Stomach (tissue), 9 donors: ENCODE results near the gene MRPS14. TPM values are rescaled to one million over a fixed set of nuclear protein-coding genes. Genes with fewer than 3 reads are reported as not detected.

Source experiments
- DNase-seq, 2 donors: peaks; one replicate each; pipeline versions ENCODE4 v3.0.0 to v3.0.0-alpha.2; 2013 to 2019
- H3K27ac ChIP-seq, 5 donors: fragments of 200-600 bp in 4 of 5; sonication (generic) in 4 of 5; one replicate each; pipeline ENCODE4 v1.5.1; 2013 to 2019; ENCODE audit warnings: mild to moderate bottlenecking in 1 of 5, moderate library complexity in 1 of 5
- H3K27me3 ChIP-seq, 3 donors: fragments of 200-600 bp; sonication (generic); one replicate each; pipeline ENCODE4 v1.5.1; 2017 to 2019; ENCODE audit warnings: mixed run types in 1 of 3
- H3K36me3 ChIP-seq, 4 donors: fragments of 200-600 bp; sonication (generic); 1 replicate in 3 of 4; 2 replicates in 1 of 4; pipeline ENCODE4 v1.5.1; 2016 to 2019
- H3K4me1 ChIP-seq, 4 donors: fragments of 200-600 bp; sonication (generic); one replicate each; pipeline ENCODE4 v1.5.1; 2016 to 2019
- H3K4me3 ChIP-seq, 4 donors: fragments of 200-600 bp; sonication (generic) in 3 of 4; one replicate each; pipeline ENCODE4 v1.5.1; 2016 to 2019; ENCODE audit warnings: mild to moderate bottlenecking in 1 of 4
- H3K9me3 ChIP-seq, 4 donors: fragments of 200-600 bp; sonication (generic); one replicate each; pipeline ENCODE4 v1.5.1; 2016 to 2019
- CTCF ChIP-seq, 7 experiments: fragments of 450-650 bp in 4 of 7; fragments of 200-600 bp in 3 of 7; sonication (generic) in 3 of 7; IDR thresholded peaks; one replicate each; pipeline ENCODE4 v1.5.1; 2016 to 2019; ENCODE audit warnings: antibody characterized with exemption in 7 of 7, control low read depth in 2 of 7, mild to moderate bottlenecking in 1 of 7
- EP300 ChIP-seq: sonication (generic); formaldehyde crosslinking; IDR thresholded peaks from one replicate; pipeline ENCODE4 v1.6.1; 2017; ENCODE audit warnings: antibody characterized with exemption
- POLR2A ChIP-seq, 4 donors: fragments of 450-650 bp; IDR thresholded peaks; one replicate each; pipeline ENCODE4 v1.6.1; 2016; ENCODE audit warnings: antibody characterized with exemption in 4 of 4, control low read depth in 2 of 4, mild to moderate bottlenecking in 1 of 4, moderate library complexity in 1 of 4
- POLR2AphosphoS5 ChIP-seq, 3 donors: sonication (generic); formaldehyde crosslinking; IDR thresholded peaks; one replicate each; pipeline ENCODE4 v1.6.1; 2016; ENCODE audit warnings: antibody characterized with exemption in 3 of 3
- WGBS, 5 donors: extraction: QIAGEN DNeasy Blood & Tissue Kit in 3 of 5; methylation state at CpG; one replicate each; pipeline versions ENCODE4 v1.1.5 to v1.1.7; 2013 to 2018; 5-methylcytosine and 5-hydroxymethylcytosine counted together
- intact Hi-C: fragments of 100-400 bp; cut with DNase I; formaldehyde crosslinking; loops from one replicate; pipeline ENCODE4 v1.15.1; 2023; ENCODE audit warnings: low total_unique reads
- polyA plus RNA-seq, 3 donors: library from polyadenylated mRNA; stranded (reverse); fragments of 200-250 nt; gene quantifications; one replicate each; pipeline ENCODE4 v1.2.3, GENCODE V29; 2013
- small RNA-seq, 4 donors: library from RNA; depleted of rRNA; stranded (forward); fragments of <200 nt; gene quantifications; one replicate each; pipeline ENCODE3, GENCODE V24; 2016
- total RNA-seq, 5 donors: library from RNA; depleted of rRNA; stranded (reverse); fragments of >200 nt; gene quantifications; one replicate each; pipeline versions ENCODE4 v1.1.0 to v1.2.3, GENCODE V29; 2014 to 2016
- donor health status: healthy with polysubstance abuse.
- donor health status: Bipolar disorder and iron deficiency.
- donor health status: healthy.

Gene MRPS14
- total and polyA plus RNA-seq, 8 donors, result 7.0 to 45.9 (median 22.3) TPM

GRCh38 chr1:174964261-174964971 is 58.8 kb downstream of the MRPS14 start:
- H3K9me3 ChIP-seq, result no peaks in the 10 kb centered on the region
- peak overlapping the region in 1 of 4 donors; percentile 5 for H3K4me3 ChIP-seq

GRCh38 chr1:174963529-174964125 is 59.6 kb downstream of the MRPS14 start:
- intact Hi-C loops, result no loop called here
- DNase-seq, result no peak
- H3K4me1 ChIP-seq, result peaks cover 36 to 59% (median 52%) of the 10 kb centered on the region in 4 donors
- peak overlapping the region in 4 of 5 donors; percentile 70 to 81 (median 78) for H3K27ac ChIP-seq
- H3K4me3 ChIP-seq, result no peak overlapping the region
- WGBS, 5 donors, result 44 to 63% (median 57%) methylated on average over 2 of the region's 2 CpGs
- H3K9me3 ChIP-seq, result no peaks in the 10 kb centered on the region
- TF ChIP-seq CTCF (IDR thresholded peaks at IDR 0.05) (no peak), EP300 (no peak), POLR2AphosphoS5 (IDR thresholded peaks at IDR 0.05) (no peak), POLR2A (IDR thresholded peaks at IDR 0.05) (no peak)
- H3K36me3 ChIP-seq, result peaks cover 0 to 9% (median 0%) of the 10 kb centered on the region in 4 donors
- no peaks in the 10 kb centered on the region for H3K27me3 ChIP-seq

More at GRCh38 chr1:174964261-174964971, 58.8 kb downstream of the MRPS14 start:
- intact Hi-C loops, result no loop called here
- Histone ChIP-seq H3K4me1 (peaks cover 36 to 67% (median 60%) of the 10 kb centered on the region in 4 donors), H3K27ac (peak overlapping the region; percentile 56 to 81 (median 77)), H3K36me3 (peaks cover 0 to 5% (median 2%) of the 10 kb centered on the region in 4 donors), H3K27me3 (no peaks in the 10 kb centered on the region)
- peak in 1 of 2 donors; percentile 68 for DNase-seq
- peak; percentile 14 to 67 (median 60) for TF ChIP-seq POLR2AphosphoS5 (IDR thresholded peaks at IDR 0.05)
- no peak for TF ChIP-seq POLR2A (IDR thresholded peaks at IDR 0.05)
- WGBS, 5 donors, result 29 to 36% (median 33%) methylated on average over 6 of the region's 6 CpGs

Small RNA genes within 50 kb of the gene (small RNA-seq; reads per million reads assigned to genes)
- 0 reads per million in 4 donors for gene RF00019
- gene RNU6-307P, result 0 reads per million in 4 donors

Other genes with a start within 250 kb of the MRPS14 start
- gene CACYBP, start 23.5 kb downstream of the MRPS14 start, total RNA-seq, result 100 to 1,000 TPM in 3 of 5 donors, 10 to 100 TPM in 2; 16.5 to 317 (median 125) TPM
- gene CACYBP, start 23.5 kb downstream of the MRPS14 start, polyA plus RNA-seq, result 10 to 100 TPM; 38.2 to 64.4 (median 63.8) TPM
- gene TNN, start 44.4 kb upstream of the MRPS14 start, total RNA-seq, result 1 to 10 TPM in 1 of 5 donors, under 1 TPM in 1, not detected in 3; 0.14 to 1.1 TPM
- under 1 TPM in 1 of 3 donors, not detected in 2; 0.06 TPM for gene TNN, start 44.4 kb upstream of the MRPS14 start, polyA plus RNA-seq
- 10 to 100 TPM in 4 of 5 donors, 1 to 10 TPM in 1; 4.1 to 36.8 (median 16.2) TPM for gene KIAA0040, start 169.4 kb upstream of the MRPS14 start, total RNA-seq
- 10 to 100 TPM in 2 of 3 donors, 1 to 10 TPM in 1; 6.8 to 17.3 (median 11.0) TPM for gene KIAA0040, start 169.4 kb upstream of the MRPS14 start, polyA plus RNA-seq